HG03139 (cell line): ENCODE data around the gene SNCB.

Source experiments
- ATAC-seq: cut with Tn5 transposase; IDR thresholded peaks from one replicate; pipeline ENCODE4 v1.9.1; 2021; ENCODE audit not compliant: unreplicated experiment

SNCB gene

DNA sequence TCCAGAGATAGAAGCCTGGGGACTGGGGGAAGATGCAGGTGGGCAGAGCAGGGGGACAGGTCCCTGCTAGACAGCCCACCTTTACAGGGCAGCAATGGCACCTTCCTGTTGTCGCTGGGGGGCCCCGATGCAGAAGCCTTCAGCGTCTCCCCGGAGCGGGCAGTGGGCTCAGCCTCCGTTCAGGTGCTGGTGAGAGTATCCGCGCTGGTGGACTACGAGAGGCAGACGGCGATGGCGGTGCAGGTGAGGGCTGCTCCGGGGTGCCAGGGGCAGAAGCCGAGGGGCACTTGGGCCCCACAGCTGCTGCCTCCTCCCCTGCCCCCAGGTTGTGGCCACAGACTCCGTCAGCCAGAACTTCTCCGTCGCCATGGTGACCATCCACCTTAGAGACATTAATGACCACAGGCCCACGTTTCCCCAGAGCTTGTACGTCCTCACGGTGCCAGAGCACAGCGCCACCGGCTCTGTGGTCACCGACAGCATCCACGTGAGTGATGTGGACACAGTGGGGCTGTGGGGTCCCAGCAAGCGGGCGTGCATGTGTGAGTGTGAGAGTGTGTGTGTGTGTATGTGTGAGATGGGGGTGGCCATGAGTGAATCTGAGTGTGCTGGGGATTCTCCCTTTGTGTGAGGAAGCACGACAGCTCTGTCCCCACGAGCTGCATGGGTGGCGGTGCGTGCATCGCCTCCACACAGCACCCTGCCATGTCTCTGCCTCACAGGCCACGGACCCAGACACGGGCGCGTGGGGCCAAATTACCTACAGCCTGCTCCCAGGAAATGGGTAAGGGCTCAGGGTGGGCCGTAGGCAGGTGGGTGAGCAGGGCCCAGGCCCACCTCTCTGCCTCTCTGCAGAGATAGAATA is 52.8 kb downstream of the SNCB start:
- no peak for ATAC-seq

DNA sequence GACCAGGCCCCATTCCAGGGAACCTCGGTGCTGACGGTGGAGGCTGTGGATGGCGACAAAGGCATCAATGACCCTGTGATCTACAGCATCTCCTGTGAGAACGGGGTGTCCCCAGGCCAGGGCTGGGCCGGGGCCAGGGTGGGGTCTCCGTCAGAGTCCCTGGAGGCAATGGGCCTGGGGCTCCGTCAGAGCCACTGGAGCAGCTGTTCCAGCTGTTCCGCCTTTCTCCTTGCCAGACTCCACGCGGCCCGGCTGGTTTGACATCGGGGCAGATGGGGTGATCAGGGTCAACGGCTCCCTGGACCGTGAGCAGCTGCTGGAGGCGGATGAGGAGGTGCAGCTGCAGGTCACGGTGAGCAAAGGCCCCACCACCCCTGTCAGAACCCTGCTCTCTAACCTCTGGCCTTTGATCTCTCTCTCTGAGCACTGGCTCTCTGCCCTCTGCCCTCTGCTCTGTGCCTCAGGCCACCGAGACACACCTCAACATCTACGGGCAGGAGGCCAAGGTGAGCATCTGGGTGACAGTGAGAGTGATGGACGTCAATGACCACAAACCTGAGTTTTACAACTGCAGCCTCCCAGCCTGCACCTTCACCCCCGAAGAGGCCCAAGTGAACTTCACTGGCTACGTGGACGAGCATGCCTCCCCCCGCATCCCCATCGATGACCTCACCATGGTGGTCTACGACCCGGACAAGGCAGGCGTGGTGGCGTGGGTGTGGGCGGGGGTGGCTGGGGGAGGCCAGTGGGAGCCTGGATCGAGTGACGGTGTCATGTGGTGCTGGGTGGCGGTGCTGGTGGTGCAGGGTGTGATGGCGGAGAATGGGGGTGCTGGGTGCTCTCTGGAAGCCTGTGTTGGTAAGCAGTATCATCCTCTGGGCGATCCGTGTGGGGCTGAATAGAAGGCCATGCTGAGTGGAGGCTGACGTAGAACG is 54.6 kb downstream of the SNCB start:
- no peak for ATAC-seq

DNA sequence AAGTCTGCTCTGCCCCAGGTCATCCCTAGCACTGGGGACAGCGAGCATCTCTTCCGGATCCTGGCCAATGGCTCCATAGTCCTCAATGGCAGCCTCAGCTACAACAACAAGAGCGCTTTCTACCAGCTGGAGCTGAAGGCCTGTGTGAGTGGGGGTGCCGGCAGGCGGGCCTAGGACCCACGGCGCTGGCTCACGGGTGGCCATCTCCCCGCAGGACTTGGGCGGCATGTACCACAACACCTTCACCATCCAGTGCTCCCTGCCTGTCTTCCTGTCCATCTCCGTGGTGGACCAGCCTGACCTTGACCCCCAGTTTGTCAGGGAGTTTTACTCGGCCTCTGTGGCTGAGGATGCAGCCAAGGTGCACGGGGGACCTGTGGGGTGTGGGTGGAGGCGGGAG is 55.3 kb downstream of the SNCB start:
- ATAC-seq = no peak

DNA sequence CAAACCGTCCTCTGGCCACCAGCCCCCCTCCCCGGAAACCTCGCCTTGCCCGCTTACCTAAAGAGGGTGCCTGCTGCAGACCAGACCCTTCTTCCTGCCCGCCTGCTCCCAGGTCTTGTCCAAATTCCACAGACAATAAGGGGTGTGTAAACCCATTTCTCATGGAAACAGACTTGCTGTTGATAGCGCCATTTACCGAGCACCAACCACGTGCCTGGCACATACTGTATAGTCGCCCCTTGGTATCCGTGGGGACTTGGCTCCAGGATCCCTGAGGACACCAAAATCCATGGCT is 56.1 kb downstream of the SNCB start:
- no peak for ATAC-seq

DNA sequence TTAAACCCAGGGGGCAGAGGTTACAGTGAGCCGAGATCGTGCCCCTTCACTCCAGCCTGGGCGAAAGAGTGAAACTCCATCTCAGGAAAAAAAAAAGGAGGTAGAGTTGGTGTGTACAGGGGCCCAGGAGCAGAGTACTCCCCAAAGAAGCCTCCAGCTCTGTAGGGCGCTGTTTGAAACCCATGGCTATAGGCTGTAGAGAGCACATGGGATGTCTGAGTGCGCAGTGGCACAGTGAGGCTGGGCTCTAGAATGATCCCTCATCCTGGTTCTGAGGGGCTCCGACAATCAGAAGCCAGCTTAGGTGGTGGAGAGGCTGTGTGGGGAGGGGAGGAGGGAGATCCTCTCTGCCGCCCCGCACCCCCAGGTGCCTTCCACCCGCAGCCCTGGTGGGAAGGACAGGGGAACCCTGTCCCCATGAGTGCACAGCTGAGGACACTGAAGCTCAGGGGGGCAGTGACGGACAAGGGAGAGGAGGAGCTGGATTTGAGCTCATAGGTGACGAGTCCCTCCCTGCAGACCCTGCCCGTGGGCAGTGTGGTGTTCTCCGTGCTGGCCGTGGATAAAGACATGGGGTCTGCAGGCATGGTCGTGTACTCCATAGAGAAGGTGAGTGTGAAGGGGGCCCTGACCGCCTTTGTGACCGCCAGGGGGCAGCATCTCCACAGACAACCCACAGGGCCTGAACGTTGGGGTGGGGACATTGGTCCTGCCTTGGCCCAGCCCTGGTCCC is 56.6 kb downstream of the SNCB start:
- no peak for ATAC-seq
